Activated naive CD4-positive, alpha-beta T cell treated with anti-CD3 and anti-CD28 coated beads, Interleukin-2, amount 10 ng/mL, durations not matched to agents 7 days and 5 days (primary cell): ENCODE results near the gene CELF2.

Experiments used
- CTCF ChIA-PET: fragments of 350-600 bp; sonication (Branson Sonifier 250); formaldehyde crosslinking; loops from one replicate; lab custom pipeline; 2021; ENCODE audit warnings: antibody characterized with exemption; lab: Charles Lee
- DNase-seq: peaks from one replicate; pipeline ENCODE4 v3.0.0-alpha.2; 2020
- H3K27ac Mint-ChIP-seq: one replicate; pipeline ENCODE4 v1.8.0; 2021; ENCODE audit warnings: mild to moderate bottlenecking, moderate library complexity, mixed read lengths
- H3K27me3 Mint-ChIP-seq: one replicate; pipeline ENCODE4 v1.8.0; 2021; ENCODE audit warnings: mild to moderate bottlenecking, mixed read lengths
- H3K36me3 Mint-ChIP-seq: one replicate; pipeline ENCODE4 v1.8.0; 2021; ENCODE audit warnings: mixed read lengths
- H3K4me1 Mint-ChIP-seq: one replicate; pipeline ENCODE4 v1.8.0; 2021; ENCODE audit warnings: mixed read lengths
- H3K4me3 Mint-ChIP-seq: one replicate; pipeline ENCODE4 v1.8.0; 2021; ENCODE audit warnings: mild to moderate bottlenecking, moderate library complexity, mixed read lengths
- H3K9me3 Mint-ChIP-seq: one replicate; pipeline ENCODE4 v1.8.0; 2021; ENCODE audit warnings: mixed read lengths

CELF2 gene

GRCh38 chr10:11096422-11096821 lies 78.8 kb downstream of the CELF2 start:
- Mint-ChIP-seq H3K9me3 (no peaks in the 10 kb centered on the region), H3K27ac (no peak overlapping the region), H3K36me3 (no peaks in the 10 kb centered on the region), H3K27me3 (peaks cover 28% of the 10 kb centered on the region), H3K4me3 (no peak overlapping the region), H3K4me1 (no peaks in the 10 kb centered on the region)
- no peak for DNase-seq
- CTCF ChIA-PET, result interaction anchor here (1.0 kb wide), 1 partner anchor 16 kb away, joined by 3 read pairs; no protein-coding TSS in a partner anchor

GRCh38 chr10:11097686-11098085 lies 80.0 kb downstream of the CELF2 start:
- Mint-ChIP-seq H3K9me3 (no peaks in the 10 kb centered on the region), H3K27me3 (peaks cover 32% of the 10 kb centered on the region), H3K36me3 (no peaks in the 10 kb centered on the region), H3K27ac (no peak overlapping the region), H3K4me3 (no peak overlapping the region), H3K4me1 (no peaks in the 10 kb centered on the region)
- CTCF ChIA-PET, result interaction anchor here (0.7 kb wide), 1 partner anchor 9 kb away, joined by 3 read pairs; no protein-coding TSS in a partner anchor
- DNase-seq, result no peak

- Mint-ChIP-seq H3K9me3 (no peaks in the 10 kb centered on the region), H3K27me3 (peaks cover 36% of the 10 kb centered on the region), H3K27ac (no peak overlapping the region), H3K4me3 (no peak overlapping the region), H3K36me3 (no peaks in the 10 kb centered on the region), H3K4me1 (no peaks in the 10 kb centered on the region)
- CTCF ChIA-PET, result no interaction called here
- no peak for DNase-seq
These were observed 81.0 kb downstream of the CELF2 start for GRCh38 chr10:11098666-11099065.

- no peak overlapping the region for H3K4me3 Mint-ChIP-seq
- CTCF ChIA-PET, result interaction anchor here (0.9 kb wide), 2 partner anchors 15 to 73 kb away, joined by 3 read pairs; no protein-coding TSS in a partner anchor
- H3K27me3 Mint-ChIP-seq, result peaks cover 20% of the 10 kb centered on the region
- H3K27ac Mint-ChIP-seq, result no peak overlapping the region
- DNase-seq, result no peak
- H3K36me3 Mint-ChIP-seq, result peaks cover 2% of the 10 kb centered on the region
- H3K9me3 Mint-ChIP-seq, result no peaks in the 10 kb centered on the region
- H3K4me1 Mint-ChIP-seq, result peaks cover 15% of the 10 kb centered on the region
These were observed 87.4 kb downstream of the CELF2 start for GRCh38 chr10:11104772-11105675.

- Mint-ChIP-seq H3K4me3 (no peak overlapping the region), H3K36me3 (peaks cover 4% of the 10 kb centered on the region), H3K27me3 (peaks cover 19% of the 10 kb centered on the region), H3K27ac (no peak overlapping the region), H3K9me3 (peaks cover 2% of the 10 kb centered on the region), H3K4me1 (peaks cover 15% of the 10 kb centered on the region)
- CTCF ChIA-PET, result interaction anchor here (0.9 to 1.7 kb wide), 2 partner anchors 20 to 73 kb away, joined by 3 to 4 read pairs; no protein-coding TSS in a partner anchor
- DNase-seq, result no peak
These were observed 88.0 kb downstream of the CELF2 start for GRCh38 chr10:11105676-11106004.

- CTCF ChIA-PET, result interaction anchor here (0.6 to 1.7 kb wide), 3 partner anchors 10 to 151 kb away, joined by 3 to 4 read pairs (median 3); no protein-coding TSS in a partner anchor
- Mint-ChIP-seq H3K4me3 (no peak overlapping the region), H3K9me3 (peaks cover 2% of the 10 kb centered on the region), H3K27ac (no peak overlapping the region), H3K4me1 (peaks cover 15% of the 10 kb centered on the region), H3K27me3 (peaks cover 16% of the 10 kb centered on the region), H3K36me3 (peaks cover 4% of the 10 kb centered on the region)
- DNase-seq, result no peak
These were observed 89.1 kb downstream of the CELF2 start for GRCh38 chr10:11106621-11107374.

GRCh38 chr10:11107948-11108347 lies 90.3 kb downstream of the CELF2 start:
- peaks cover 9% of the 10 kb centered on the region for H3K27me3 Mint-ChIP-seq
- H3K27ac Mint-ChIP-seq, result no peak overlapping the region
- no peak for DNase-seq
- peaks cover 4% of the 10 kb centered on the region for H3K36me3 Mint-ChIP-seq
- peaks cover 19% of the 10 kb centered on the region for H3K4me1 Mint-ChIP-seq
- CTCF ChIA-PET, result no interaction called here
- no peak overlapping the region for H3K4me3 Mint-ChIP-seq
- peaks cover 2% of the 10 kb centered on the region for H3K9me3 Mint-ChIP-seq

GRCh38 chr10:11108356-11108755 lies 90.7 kb downstream of the CELF2 start:
- H3K27me3 Mint-ChIP-seq, result peaks cover 8% of the 10 kb centered on the region
- H3K4me3 Mint-ChIP-seq, result no peak overlapping the region
- CTCF ChIA-PET, result no interaction called here
- peaks cover 2% of the 10 kb centered on the region for H3K9me3 Mint-ChIP-seq
- H3K27ac Mint-ChIP-seq, result no peak overlapping the region
- H3K4me1 Mint-ChIP-seq, result peaks cover 23% of the 10 kb centered on the region
- peaks cover 4% of the 10 kb centered on the region for H3K36me3 Mint-ChIP-seq
- DNase-seq, result no peak

- H3K9me3 Mint-ChIP-seq, result peaks cover 2% of the 10 kb centered on the region
- no peak overlapping the region for H3K4me3 Mint-ChIP-seq
- H3K36me3 Mint-ChIP-seq, result peaks cover 4% of the 10 kb centered on the region
- H3K27ac Mint-ChIP-seq, result no peak overlapping the region
- H3K27me3 Mint-ChIP-seq, result peaks cover 8% of the 10 kb centered on the region
- DNase-seq, result no peak
- CTCF ChIA-PET, result interaction anchor here (1.1 kb wide), 1 partner anchor 11 kb away, joined by 3 read pairs; no protein-coding TSS in a partner anchor
- peaks cover 33% of the 10 kb centered on the region for H3K4me1 Mint-ChIP-seq
These were observed 91.9 kb downstream of the CELF2 start for GRCh38 chr10:11109590-11109989.

- Mint-ChIP-seq H3K4me1 (peaks cover 30% of the 10 kb centered on the region), H3K27ac (no peak overlapping the region), H3K4me3 (no peak overlapping the region), H3K9me3 (peaks cover 2% of the 10 kb centered on the region), H3K36me3 (peaks cover 4% of the 10 kb centered on the region), H3K27me3 (peaks cover 8% of the 10 kb centered on the region)
- DNase-seq, result no peak
- CTCF ChIA-PET, result interaction anchor here (1.1 to 1.7 kb wide), 4 partner anchors 10 to 131 kb away, joined by 3 to 6 read pairs (median 4); no protein-coding TSS in a partner anchor
These were observed 92.9 kb downstream of the CELF2 start for GRCh38 chr10:11110539-11110938.

GRCh38 chr10:11111490-11111889 lies 93.8 kb downstream of the CELF2 start:
- Mint-ChIP-seq H3K27me3 (peaks cover 8% of the 10 kb centered on the region), H3K4me1 (peaks cover 27% of the 10 kb centered on the region), H3K36me3 (peaks cover 4% of the 10 kb centered on the region), H3K4me3 (no peak overlapping the region), H3K27ac (no peak overlapping the region), H3K9me3 (peaks cover 2% of the 10 kb centered on the region)
- CTCF ChIA-PET, result interaction anchor here (0.9 to 2.7 kb wide), 6 partner anchors 9 to 159 kb away, joined by 3 to 15 read pairs (median 5); no protein-coding TSS in a partner anchor
- DNase-seq, result no peak

GRCh38 chr10:11112718-11113117 lies 95.0 kb downstream of the CELF2 start:
- Mint-ChIP-seq H3K4me1 (peaks cover 27% of the 10 kb centered on the region), H3K36me3 (peaks cover 4% of the 10 kb centered on the region), H3K27ac (no peak overlapping the region), H3K4me3 (no peak overlapping the region), H3K27me3 (peaks cover under 1% of the 10 kb centered on the region), H3K9me3 (peaks cover 2% of the 10 kb centered on the region)
- DNase-seq, result no peak
- CTCF ChIA-PET, result interaction anchor here (1.1 to 2.7 kb wide), 6 partner anchors 16 to 158 kb away, joined by 3 to 19 read pairs (median 10); no protein-coding TSS in a partner anchor

- Mint-ChIP-seq H3K4me3 (no peak overlapping the region), H3K4me1 (peaks cover 27% of the 10 kb centered on the region), H3K36me3 (peaks cover 4% of the 10 kb centered on the region), H3K27me3 (no peaks in the 10 kb centered on the region), H3K9me3 (peaks cover 2% of the 10 kb centered on the region), H3K27ac (no peak overlapping the region)
- DNase-seq, result peak; percentile 38
- CTCF ChIA-PET, result interaction anchor here (0.7 to 2.7 kb wide), 9 partner anchors 9 to 158 kb away, joined by 3 to 19 read pairs (median 5); no protein-coding TSS in a partner anchor
These were observed 95.5 kb downstream of the CELF2 start for GRCh38 chr10:11113156-11113555.

GRCh38 chr10:11114269-11114668 lies 96.6 kb downstream of the CELF2 start:
- peaks cover 2% of the 10 kb centered on the region for H3K9me3 Mint-ChIP-seq
- no peak overlapping the region for H3K4me3 Mint-ChIP-seq
- no peak overlapping the region for H3K27ac Mint-ChIP-seq
- peaks cover 27% of the 10 kb centered on the region for H3K4me1 Mint-ChIP-seq
- DNase-seq, result no peak
- H3K27me3 Mint-ChIP-seq, result peaks cover 3% of the 10 kb centered on the region
- H3K36me3 Mint-ChIP-seq, result peaks cover 2% of the 10 kb centered on the region
- CTCF ChIA-PET, result interaction anchor here (1.0 to 2.7 kb wide), 6 partner anchors 9 to 61 kb away, joined by 3 to 19 read pairs (median 6); no protein-coding TSS in a partner anchor
